HepG2 (cell line): ENCODE results near the gene CMPK1. TPM values are rescaled to one million over a fixed set of nuclear protein-coding genes. Genes with fewer than 3 reads are reported as not detected.
A peak's percentile ranks its signal among the peaks of the same experiment; 100 is the strongest.

Experiments used
- ATAC-seq: fragments of 200-7000 bp; cut with Tn5 transposase; 3 replicates; pipeline ENCODE4 v1.9.1; 2020; ENCODE audit warnings: mild to moderate bottlenecking, moderate library complexity
- BruUV-seq: library from RNA; stranded (reverse); fragments of 400-500 nt; replicated peaks from 2 replicates; lab custom pipeline; 2021; lab: Mats Ljungman, UMichigan
- CTCF ChIA-PET: fragments of 300-600 bp; formaldehyde crosslinking; extraction: SDS; loops from one replicate; lab custom pipeline; 2021; ENCODE audit warnings: low total read pairs, inconsistent platforms, low intra/inter-chr PET ratio; lab: Yijun Ruan, JAX
- POLR2A ChIA-PET: fragments of 350-600 bp; sonication (Branson Sonifier 250); formaldehyde crosslinking; loops from one replicate; lab custom pipeline; 2020; ENCODE audit warnings: antibody characterized with exemption, inconsistent platforms; lab: Yijun Ruan, JAX
- DNase-seq: peaks from one replicate; pipeline ENCODE4 v3.0.0-alpha.2; 2015; ENCODE audit warnings: low spot score
- FAIRE-seq: peaks from 3 replicates; lab custom pipeline; 2011; peaks lifted over from hg19 to GRCh38; lab: Jason Lieb, UNC
- H2AFZ ChIP-seq: one replicate; pipeline ENCODE4 v1.6.1; 2011; ENCODE audit warnings: low read length, inconsistent platforms
- H3K27ac ChIP-seq: fragments of 300-600 bp; 3 replicates; pipeline ENCODE4 v1.8.0; 2011; ENCODE audit warnings: mixed run types, mild to moderate bottlenecking, mixed read lengths, low read length, inconsistent platforms; ENCODE audit not compliant: insufficient read depth; ENCODE audit errors: extremely low read length
- H3K27me3 ChIP-seq, 2 experiments: fragments of 200-600 bp in 1 of 2; 2 replicates in 1 of 2; 3 replicates in 1 of 2; pipeline versions ENCODE4 v1.6.0 to v1.8.0; 2011; ENCODE audit warnings: low read length in 2 of 2, mild to moderate bottlenecking in 2 of 2, moderate library complexity in 2 of 2, inconsistent platforms in 1 of 2; ENCODE audit not compliant: insufficient read depth in 2 of 2, control insufficient read depth in 1 of 2
- H3K36me3 ChIP-seq, 2 experiments: fragments of 200-600 bp in 1 of 2; replicated peaks in 1 of 2; 2 replicates in 1 of 2; 3 replicates in 1 of 2; pipeline versions ENCODE4 v1.5.1 to v1.8.0; 2011; ENCODE audit warnings: low read length in 2 of 2, inconsistent platforms in 1 of 2; ENCODE audit not compliant: insufficient read depth in 2 of 2, control insufficient read depth in 1 of 2
- H3K4me1 ChIP-seq: 2 replicates; pipeline ENCODE4 v1.5.1; 2012; ENCODE audit warnings: low read length, inconsistent platforms; ENCODE audit not compliant: insufficient read depth
- H3K4me2 ChIP-seq: 2 replicates; pipeline ENCODE4 v1.6.0; 2011; ENCODE audit warnings: low read depth, low read length, inconsistent platforms
- H3K4me3 ChIP-seq, 3 experiments: fragments of 200-600 bp in 1 of 3; sonication (generic), shearing (Covaris generic) in 1 of 3; replicated peaks in 1 of 3; 2 replicates each; pipeline ENCODE4 v1.5.1; 2011 to 2016; ENCODE audit warnings: low read length in 3 of 3, inconsistent platforms in 2 of 3, low read depth in 2 of 3, mild to moderate bottlenecking in 2 of 3, control low read depth in 1 of 3, mixed read lengths in 1 of 3; ENCODE audit not compliant: insufficient read depth in 1 of 3
- H3K79me2 ChIP-seq: one replicate; pipeline ENCODE4 v1.6.1; 2011; ENCODE audit warnings: low read length, inconsistent platforms; ENCODE audit not compliant: insufficient read depth
- H3K9ac ChIP-seq: 2 replicates; pipeline ENCODE4 v1.6.0; 2011; ENCODE audit warnings: mild to moderate bottlenecking, low read depth, low read length, inconsistent platforms; ENCODE audit not compliant: insufficient read depth
- H3K9me3 ChIP-seq: 2 replicates; pipeline ENCODE4 v1.5.1; 2012; ENCODE audit warnings: mild to moderate bottlenecking, low read length
- H4K20me1 ChIP-seq: 2 replicates; pipeline ENCODE4 v1.6.0; 2011; ENCODE audit warnings: inconsistent platforms, mild to moderate bottlenecking, low read length, moderate library complexity; ENCODE audit not compliant: insufficient read depth
- ASH2L ChIP-seq: fragments of 300-600, 200-600 bp; sonication (generic); IDR thresholded peaks from 2 replicates; pipeline ENCODE4 v1.7.0; 2017; ENCODE audit warnings: low read depth, mild to moderate bottlenecking, moderate library complexity, mixed read lengths, low read length; ENCODE audit not compliant: insufficient read length
- CTCF ChIP-seq: sonication (generic); formaldehyde crosslinking; IDR thresholded peaks from 2 replicates; pipeline ENCODE4 v1.5.0; 2020; ENCODE audit warnings: mild to moderate bottlenecking, missing genetic modification reagents, moderate library complexity
- DZIP1 ChIP-seq: sonication (generic); formaldehyde crosslinking; IDR thresholded peaks from 2 replicates; pipeline ENCODE4 v1.5.0; 2020; ENCODE audit warnings: mild to moderate bottlenecking, missing genetic modification reagents
- JARID2 ChIP-seq: sonication (generic); formaldehyde crosslinking; IDR thresholded peaks from 2 replicates; pipeline ENCODE4 v1.8.1; 2023; ENCODE audit warnings: missing genetic modification reagents, inconsistent platforms; ENCODE audit not compliant: insufficient replicate concordance
- SOX5 ChIP-seq: IDR thresholded peaks from 2 replicates; pipeline ENCODE4 v1.6.1; 2016; ENCODE audit warnings: borderline replicate concordance
- ZNF331 ChIP-seq: sonication (generic); formaldehyde crosslinking; IDR thresholded peaks from 2 replicates; pipeline ENCODE4 v1.4.0; 2020; ENCODE audit warnings: missing genetic modification reagents
- ZNF430 ChIP-seq: sonication (generic); formaldehyde crosslinking; IDR thresholded peaks from 2 replicates; pipeline ENCODE4 v1.9.0; 2021; ENCODE audit warnings: mild to moderate bottlenecking, missing genetic modification reagents
- ZNF569 ChIP-seq: sonication (generic); formaldehyde crosslinking; IDR thresholded peaks from 2 replicates; pipeline ENCODE4 v1.5.0; 2020; ENCODE audit warnings: mild to moderate bottlenecking, missing genetic modification reagents, moderate library complexity, borderline replicate concordance
- ZNF580 ChIP-seq: IDR thresholded peaks from 2 replicates; pipeline ENCODE4 v1.6.1; 2016; ENCODE audit warnings: low read depth, borderline replicate concordance
- ZNF614 ChIP-seq: IDR thresholded peaks from 2 replicates; pipeline ENCODE4 v1.6.1; 2018; ENCODE audit warnings: missing biosample characterization, missing genetic modification reagents, inconsistent platforms, borderline replicate concordance
- ZNF800 ChIP-seq: sonication (generic); formaldehyde crosslinking; IDR thresholded peaks from 2 replicates; pipeline ENCODE4 v1.4.0; 2020; ENCODE audit warnings: missing genetic modification reagents
- WGBS: methylation state at CpG from one replicate; pipeline ENCODE4 v1.1.6; 2017; ENCODE audit warnings: low lambda C conversion rate; 5-methylcytosine and 5-hydroxymethylcytosine counted together
- in situ Hi-C: cut with HindIII; loops from 2 replicates; pipeline ENCODE4 v1.10.0; 2017; ENCODE audit warnings: low pct_unique_long_range_greater_than_20kb; ENCODE audit not compliant: extremely low pct_ligation_motif_present
- intact Hi-C: fragments of 100-400 bp; cut with micrococcal nuclease; formaldehyde crosslinking; loops from one replicate; pipeline ENCODE4 v1.10.0; 2022; ENCODE audit not compliant: unreplicated experiment
- polyA plus RNA-seq, 8 experiments: library from polyadenylated mRNA; depleted of rRNA in 3 of 8; stranded (reverse) in 7 of 8; unstranded in 1 of 8; fragments of >200 nt; fragmentation: Illumina TruSeq in 4 of 8; extraction: Trizol in 4 of 8; gene quantifications; 2 replicates each; pipeline versions ENCODE4 v1.2.1 to v1.2.3, GENCODE V29; 2011 to 2016; ENCODE audit warnings: low read depth in 4 of 8, missing spikeins in 1 of 8, mixed read lengths in 1 of 8; ENCODE audit not compliant: insufficient read depth in 1 of 8
- total RNA-seq, 5 experiments: library from RNA; depleted of rRNA; stranded (reverse); fragments of >200 nt; fragmentation: Illumina TruSeq; extraction: Trizol; gene quantifications; 2 replicates each; pipeline ENCODE4 v1.2.3, GENCODE V29; 2016; ENCODE audit warnings: low read depth in 1 of 5

The CMPK1 gene
- total and polyA plus RNA-seq, 2 of the 13 experiments (the other 11 are each of a cell fraction or from before 2014, with no cell fraction given): 38.3 to 92.0 TPM

DNA sequence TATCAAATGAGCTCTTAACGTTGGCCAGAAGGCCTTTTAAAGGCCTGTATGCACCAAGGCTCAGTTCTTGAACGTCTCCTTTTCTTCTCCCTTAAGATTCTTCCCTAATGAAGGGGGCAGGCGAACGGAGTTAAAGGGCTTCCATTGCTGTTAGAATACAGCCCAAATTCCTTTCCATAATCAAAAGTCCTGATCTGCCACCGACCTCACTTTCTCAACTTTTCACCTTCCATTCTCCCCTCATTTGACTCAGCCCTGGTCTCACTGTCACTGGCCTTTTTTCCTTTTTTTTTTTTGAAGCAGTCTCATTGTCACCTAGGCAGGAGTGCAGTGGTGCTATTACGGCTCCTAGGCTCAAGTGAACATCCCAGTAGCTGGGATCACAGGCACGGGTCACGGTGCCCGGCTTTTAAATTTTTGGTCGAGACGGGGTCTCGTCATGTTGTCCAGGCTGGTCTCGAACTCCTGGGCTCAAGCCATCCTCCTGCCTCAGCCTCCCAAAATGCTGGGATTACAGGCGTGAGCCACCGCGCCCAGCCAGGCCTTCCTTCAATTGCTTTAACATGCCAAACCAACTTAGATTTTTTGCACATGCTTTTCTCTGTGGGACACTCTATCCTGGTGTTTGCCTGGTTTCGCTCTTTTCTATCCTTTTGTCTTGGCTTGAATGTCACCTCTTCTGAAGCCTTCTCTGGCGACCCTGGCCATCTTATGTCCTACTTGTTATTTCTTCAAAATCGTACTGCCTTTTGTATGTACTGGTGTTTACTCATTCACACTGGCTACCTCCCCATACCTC is 612 bp upstream of the CMPK1 start (continued):
- 0 out of 2 replicates have a peak, but pooled peaks have one; percentile 41 for TF ChIP-seq DZIP1 (CRISPR knock-in tag)
- TF ChIP-seq ZNF569: no peak

DNA sequence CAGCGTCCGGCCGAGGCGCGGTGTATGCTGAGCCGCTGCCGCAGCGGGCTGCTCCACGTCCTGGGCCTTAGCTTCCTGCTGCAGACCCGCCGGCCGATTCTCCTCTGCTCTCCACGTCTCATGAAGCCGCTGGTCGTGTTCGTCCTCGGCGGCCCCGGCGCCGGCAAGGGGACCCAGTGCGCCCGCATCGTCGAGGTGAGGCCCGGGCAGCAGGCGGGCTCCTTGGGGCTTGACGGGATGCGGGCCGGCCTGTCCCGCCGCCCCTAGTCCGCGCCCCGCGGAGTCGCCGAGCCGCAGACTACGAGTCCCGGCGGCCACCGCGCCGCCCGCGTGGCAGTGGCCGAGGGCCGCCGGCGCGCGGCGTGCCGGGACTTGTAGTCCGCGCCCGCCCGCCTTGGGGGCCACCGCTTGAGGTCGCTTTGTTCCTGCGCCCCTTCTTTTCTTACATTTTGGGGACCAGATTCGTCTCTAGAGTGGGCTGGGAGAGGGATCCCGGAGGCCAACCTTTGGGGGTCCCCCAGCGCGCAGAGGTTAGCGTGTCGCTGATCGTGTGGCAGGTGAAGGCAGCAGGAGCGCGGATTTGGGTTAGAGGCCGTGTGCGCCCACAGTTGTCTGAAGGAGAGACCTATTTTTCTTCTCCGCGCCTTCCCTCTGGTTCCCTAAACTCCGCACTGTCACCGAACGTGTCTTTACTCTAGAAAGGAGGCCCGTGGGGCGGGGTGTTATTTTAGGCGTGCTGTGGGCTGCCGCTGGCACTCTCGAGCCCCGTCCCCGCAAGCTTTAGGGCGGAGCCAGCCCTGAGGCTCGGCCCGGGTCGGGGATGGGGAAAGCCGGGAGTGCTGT is 553 bp downstream of the CMPK1 start:
- peak; percentile 58 for DNase-seq
- ChIA-PET CTCF (no interaction called here), POLR2A (interaction anchor here (0.6 to 3.2 kb wide), 17 partner anchors 8 to 717 kb away, joined by 3 to 54 read pairs (median 4); partner anchors contain the start of genes FOXD2, MOB3C and STIL)
- Histone ChIP-seq H2AFZ (no peak overlapping the region), H3K27me3 (no peaks in the 10 kb centered on the region; a peak in 1 of 5 replicates), H3K4me2 (peak overlapping the region; percentile 84), H4K20me1 (peaks cover under 1% of the 10 kb centered on the region; the same call in 1 of the 2 replicates), H3K27ac (peak overlapping the region; percentile 99), H3K36me3 (peaks cover 0 to 7% of the 10 kb centered on the region in 2 experiments; a peak in 2 of 5 replicates), H3K79me2 (peaks cover 45% of the 10 kb centered on the region), H3K4me1 (peaks cover 52% of the 10 kb centered on the region), H3K9me3 (no peaks in the 10 kb centered on the region), H3K9ac (peak overlapping the region; percentile 95), H3K4me3 (peak overlapping the region; percentile 87 to 98 (median 94))
- under 1% methylated on average over 27 of the region's 90 CpGs for WGBS
- FAIRE-seq: no peak
- in situ Hi-C loops (no loop called here), intact Hi-C loops (loop anchor here (1.0 kb wide), 2 partner anchors 20 to 45 kb away; partner anchors contain the start of gene STIL)
- ATAC-seq: peak; percentile 92
- no TSS peak for BruUV-seq
- no peak for TF ChIP-seq JARID2 (CRISPR knock-in tag)
- peak; percentile 20 for TF ChIP-seq CTCF
- TF ChIP-seq ZNF800 (CRISPR knock-in tag): peak; percentile 79; the same call in 1 of the 2 replicates
- TF ChIP-seq ZNF614 (CRISPR knock-in tag): peak; percentile 96; the same call in 1 of the 2 replicates
- TF ChIP-seq ZNF580 (CRISPR knock-in tag): 0 out of 2 replicates have a peak, but pooled peaks have one; percentile 12
- no peak for TF ChIP-seq SOX5 (CRISPR knock-in tag)
- TF ChIP-seq ZNF331 (CRISPR knock-in tag): peak; percentile 50; the same call in 1 of the 2 replicates
- TF ChIP-seq ZNF430: peak; percentile 27; the same call in 1 of the 2 replicates
- peak; percentile 78 for TF ChIP-seq ASH2L
